ENCODE results near the gene FAM118B. TPM values are rescaled to one million over a fixed set of nuclear protein-coding genes. Genes with fewer than 3 reads are reported as not detected.

Gene FAM118B
- polyA plus RNA-seq, 1 of the 3 experiments (the other 2 are of a cell fraction), result 19.5 TPM

- no peak for TF ChIP-seq RAD21 (IDR thresholded peaks at IDR 0.05; ENCODE audit: low read length)
These were observed 67.6 kb downstream of the FAM118B start (continued) for GRCh38 chr11:126279191-126279590.

DNA sequence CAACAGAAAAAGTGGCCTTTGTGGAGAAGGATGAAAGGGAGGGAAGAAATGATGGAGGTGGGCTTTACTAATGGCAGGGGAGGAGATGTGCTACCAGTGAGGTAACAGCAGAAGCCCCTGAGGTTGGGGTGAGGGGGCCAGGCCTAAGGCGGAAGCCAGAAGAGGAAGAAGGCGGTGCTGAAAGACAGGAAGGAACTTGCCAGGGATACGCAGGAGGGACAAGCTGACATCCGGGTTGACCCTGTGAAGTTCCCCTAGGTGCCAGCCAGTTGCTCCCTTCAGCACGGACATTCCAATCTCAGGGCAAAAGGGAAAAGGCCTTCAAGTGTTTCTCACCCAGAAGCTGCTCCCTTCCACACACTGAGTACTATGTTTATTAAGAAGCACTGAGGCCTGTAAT lies 69.0 kb downstream of the FAM118B start:
- Histone ChIP-seq H4K20me1 (ENCODE audit: insufficient read depth) (peaks cover 4% of the 10 kb centered on the region; the same call in 1 of the 2 replicates), H3K9me3 (no peaks in the 10 kb centered on the region), H3K9ac (no peak overlapping the region), H3K27me3 (ENCODE audit: insufficient read depth) (no peaks in the 10 kb centered on the region), H3K79me2 (ENCODE audit: insufficient read depth) (peaks cover 18% of the 10 kb centered on the region; the same call in 1 of the 2 replicates), H3K4me3 (ENCODE audit: low read depth in 2 of 2, low read length in 1 of 2) (no peak overlapping the region), H3K27ac (ENCODE audit: low read depth in 2 of 2, low read length in 1 of 2) (no peak overlapping the region), H3K4me2 (no peak overlapping the region), H3K9me2 (no peaks in the 10 kb centered on the region), H3K36me3 (replicated peaks in 1 of 2; ENCODE audit: control insufficient read depth in 1 of 2, insufficient read depth in 2 of 2, low read length in 1 of 2) (peaks cover 4 to 18% of the 10 kb centered on the region in 2 experiments), H3K4me1 (ENCODE audit: control insufficient read depth in 1 of 2, insufficient read depth in 2 of 2, low read depth in 1 of 2, low read length in 1 of 2) (peaks cover 8 to 13% of the 10 kb centered on the region in 2 experiments; a peak in 1 of 4 replicates), H2AFZ (ENCODE audit: low read depth) (no peak overlapping the region), H3F3A (replicated peaks; ENCODE audit: insufficient read depth) (peaks cover 17% of the 10 kb centered on the region)
- ChIA-PET CTCF (interaction anchor here (1.0 kb wide), 1 partner anchor 10 kb away, joined by 3 read pairs; no protein-coding TSS in a partner anchor), POLR2A (interaction anchor here (1.7 to 2.4 kb wide), 2 partner anchors 10 to 18 kb away, joined by 3 to 11 read pairs; no protein-coding TSS in a partner anchor)
- TF ChIP-seq FOSL2 (IDR thresholded peaks at IDR 0.05; ENCODE audit: borderline replicate concordance, low read depth) (no peak), RFX5 (IDR thresholded peaks at IDR 0.05; ENCODE audit: low read length) (no peak), RCOR1 (IDR thresholded peaks at IDR 0.05; ENCODE audit: low read length) (no peak), TEAD4 (IDR thresholded peaks at IDR 0.05; ENCODE audit: borderline replicate concordance, insufficient read depth) (no peak), GATA2 (CRISPR knock-in tag; IDR thresholded peaks at IDR 0.05) (no peak), NRF1 (IDR thresholded peaks at IDR 0.05; ENCODE audit: low read depth, low read length) (no peak), SIN3A (IDR thresholded peaks at IDR 0.05; ENCODE audit: borderline replicate concordance, low read depth, low read length) (no peak)
- TF ChIP-seq, protein P1, sequence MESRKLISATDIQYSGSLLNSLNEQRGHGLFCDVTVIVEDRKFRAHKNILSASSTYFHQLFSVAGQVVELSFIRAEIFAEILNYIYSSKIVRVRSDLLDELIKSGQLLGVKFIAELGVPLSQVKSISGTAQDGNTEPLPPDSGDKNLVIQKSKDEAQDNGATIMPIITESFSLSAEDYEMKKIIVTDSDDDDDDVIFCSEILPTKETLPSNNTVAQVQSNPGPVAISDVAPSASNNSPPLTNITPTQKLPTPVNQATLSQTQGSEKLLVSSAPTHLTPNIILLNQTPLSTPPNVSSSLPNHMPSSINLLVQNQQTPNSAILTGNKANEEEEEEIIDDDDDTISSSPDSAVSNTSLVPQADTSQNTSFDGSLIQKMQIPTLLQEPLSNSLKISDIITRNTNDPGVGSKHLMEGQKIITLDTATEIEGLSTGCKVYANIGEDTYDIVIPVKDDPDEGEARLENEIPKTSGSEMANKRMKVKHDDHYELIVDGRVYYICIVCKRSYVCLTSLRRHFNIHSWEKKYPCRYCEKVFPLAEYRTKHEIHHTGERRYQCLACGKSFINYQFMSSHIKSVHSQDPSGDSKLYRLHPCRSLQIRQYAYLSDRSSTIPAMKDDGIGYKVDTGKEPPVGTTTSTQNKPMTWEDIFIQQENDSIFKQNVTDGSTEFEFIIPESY (IDR thresholded peaks at IDR 0.05; ENCODE audit: borderline replicate concordance, low read depth), result no peak
- no peak for DNase-seq
- 97% methylated on average over 4 of the region's 5 CpGs for WGBS (ENCODE audit: low lambda C conversion rate)

GRCh38 chr11:126281245-126281644 lies 69.7 kb downstream of the FAM118B start:
- no peak for DNase-seq
- H3K4me1 ChIP-seq (ENCODE audit: control insufficient read depth in 1 of 2, insufficient read depth in 2 of 2, low read depth in 1 of 2, low read length in 1 of 2), result peaks cover 9 to 13% of the 10 kb centered on the region in 2 experiments; a peak in 1 of 4 replicates
- WGBS (ENCODE audit: low lambda C conversion rate), result 97% methylated on average over 6 of the region's 6 CpGs
- H3K27me3 ChIP-seq (ENCODE audit: insufficient read depth), result no peaks in the 10 kb centered on the region
- H3F3A ChIP-seq (replicated peaks; ENCODE audit: insufficient read depth), result peaks cover 18% of the 10 kb centered on the region
- TF ChIP-seq NRF1 (IDR thresholded peaks at IDR 0.05; ENCODE audit: low read depth, low read length) (no peak), POLR2AphosphoS5 (IDR thresholded peaks at IDR 0.05; ENCODE audit: low read depth, low read length) (no peak)
- H3K4me2 ChIP-seq, result no peak overlapping the region
- POLR2A ChIA-PET, result interaction anchor here (1.7 to 2.4 kb wide), 3 partner anchors 10 to 19 kb away, joined by 3 to 12 read pairs (median 11); partner anchors contain the start of genes FOXRED1 and SRPRA
- H3K9me3 ChIP-seq, result no peaks in the 10 kb centered on the region
- H3K27ac ChIP-seq (ENCODE audit: low read depth in 2 of 2, low read length in 1 of 2), result no peak overlapping the region
- CTCF ChIA-PET, result interaction anchor here (1.0 kb wide), 1 partner anchor 9 kb away, joined by 3 read pairs; no protein-coding TSS in a partner anchor
- H3K9me2 ChIP-seq, result no peaks in the 10 kb centered on the region
- H2AFZ ChIP-seq (ENCODE audit: low read depth), result no peak overlapping the region
- peaks cover 6% of the 10 kb centered on the region; the same call in 1 of the 2 replicates for H4K20me1 ChIP-seq (ENCODE audit: insufficient read depth)
- H3K36me3 ChIP-seq (replicated peaks in 1 of 2; ENCODE audit: control insufficient read depth in 1 of 2, insufficient read depth in 2 of 2, low read length in 1 of 2), result peaks cover 0 to 13% of the 10 kb centered on the region in 2 experiments
- no peak overlapping the region for H3K9ac ChIP-seq
- H3K4me3 ChIP-seq (ENCODE audit: low read depth in 2 of 2, low read length in 1 of 2), result no peak overlapping the region
- H3K79me2 ChIP-seq (ENCODE audit: insufficient read depth), result peaks cover 24% of the 10 kb centered on the region
